HepG2 (cell line): ENCODE results near the gene MKRN1.

Experiments
- BHLHE40 ChIP-seq: IDR thresholded peaks from 2 replicates; pipeline ENCODE4 v1.6.1; 2011; ENCODE audit warnings: low read length, improper control_type of control experiment
- CREB1 ChIP-seq, 2 experiments: fragments of 450-650 bp in 1 of 2; IDR thresholded peaks; 2 replicates each; pipeline ENCODE4 v1.6.1; 2016 to 2017; ENCODE audit warnings: control low read depth in 1 of 2, mild to moderate bottlenecking in 1 of 2, missing compliant biosample characterization in 1 of 2, missing genetic modification characterization in 1 of 2
- CTCF ChIP-seq: sonication (generic); formaldehyde crosslinking; IDR thresholded peaks from 2 replicates; pipeline ENCODE4 v1.5.0; 2020; ENCODE audit warnings: mild to moderate bottlenecking, missing genetic modification reagents, moderate library complexity
- EZH2 ChIP-seq: conservative IDR thresholded peaks from 2 replicates; pipeline ENCODE4 v1.6.1; 2012; ENCODE audit warnings: mild to moderate bottlenecking, low read depth, low read length, moderate library complexity
- GABPB1 ChIP-seq: IDR thresholded peaks from 2 replicates; pipeline ENCODE4 v1.6.1; 2016; ENCODE audit warnings: mild to moderate bottlenecking, missing genetic modification reagents, moderate library complexity, missing compliant biosample characterization
- GPN1 ChIP-seq: sonication (generic); formaldehyde crosslinking; IDR thresholded peaks from 2 replicates; pipeline ENCODE4 v1.5.1; 2020; ENCODE audit warnings: missing genetic modification reagents, borderline replicate concordance
- REST ChIP-seq, 2 experiments: IDR thresholded peaks; 2 replicates each; pipeline ENCODE4 v1.6.1; 2011 to 2012; ENCODE audit warnings: low read length in 2 of 2, borderline replicate concordance in 1 of 2, low read depth in 1 of 2, mild to moderate bottlenecking in 1 of 2, moderate library complexity in 1 of 2
- RXRA ChIP-seq: sonication (generic); formaldehyde crosslinking; IDR thresholded peaks from 2 replicates; pipeline ENCODE4 v1.5.1; 2020; ENCODE audit warnings: missing genetic modification reagents
- SIN3A ChIP-seq: IDR thresholded peaks from 2 replicates; pipeline ENCODE4 v1.6.1; 2011; ENCODE audit warnings: low read depth, mild to moderate bottlenecking, control low read depth, low read length, borderline replicate concordance
- ZBTB40 ChIP-seq, 2 experiments: fragments of 450-650 bp in 1 of 2; sonication (generic) in 1 of 2; formaldehyde crosslinking in 1 of 2; IDR thresholded peaks; 2 replicates each; pipeline versions ENCODE4 v1.6.1 to v1.8.0; 2016 to 2022; ENCODE audit warnings: antibody characterized with exemption in 1 of 2, mild to moderate bottlenecking in 1 of 2, missing genetic modification reagents in 1 of 2
- ZBTB49 ChIP-seq: sonication (generic); formaldehyde crosslinking; IDR thresholded peaks from 2 replicates; pipeline ENCODE4 v1.4.0; 2020; ENCODE audit warnings: missing genetic modification reagents, borderline replicate concordance
- ZNF253 ChIP-seq: sonication (generic); formaldehyde crosslinking; IDR thresholded peaks from 2 replicates; pipeline ENCODE4 v1.8.0; 2022; ENCODE audit warnings: mild to moderate bottlenecking, missing genetic modification reagents, borderline replicate concordance

GRCh38 chr7:140417456-140418155 is 61.7 kb downstream of the MKRN1 start:
- TF ChIP-seq SIN3A (no peak), BHLHE40 (no peak), GPN1 (CRISPR knock-in tag) (no peak), ZBTB40 (IDR thresholded peaks at IDR 0.05) (no peak), ZBTB40 (CRISPR knock-in tag; IDR thresholded peaks at IDR 0.05) (no peak), RXRA (CRISPR knock-in tag) (no peak), REST (IDR thresholded peaks at IDR 0.05; ENCODE audit: borderline replicate concordance in 1 of 2, low read depth in 1 of 2, low read length in 2 of 2) (no peak), CREB1 (IDR thresholded peaks at IDR 0.05) (no peak), CREB1 (CRISPR knock-in tag; IDR thresholded peaks at IDR 0.05) (no peak), ZBTB49 (CRISPR knock-in tag) (no peak), CTCF (no peak), EZH2 (no peak), ZNF253 (no peak), GABPB1 (CRISPR knock-in tag) (no peak)
